ENCODE measurements around the gene P3H2. TPM values are rescaled to one million over a fixed set of nuclear protein-coding genes. Genes with fewer than 3 reads are reported as not detected.

P3H2 gene
- total and polyA plus RNA-seq, 2 donors (not counting 1 experiment from before 2014, with no cell fraction given), result not detected

DNA sequence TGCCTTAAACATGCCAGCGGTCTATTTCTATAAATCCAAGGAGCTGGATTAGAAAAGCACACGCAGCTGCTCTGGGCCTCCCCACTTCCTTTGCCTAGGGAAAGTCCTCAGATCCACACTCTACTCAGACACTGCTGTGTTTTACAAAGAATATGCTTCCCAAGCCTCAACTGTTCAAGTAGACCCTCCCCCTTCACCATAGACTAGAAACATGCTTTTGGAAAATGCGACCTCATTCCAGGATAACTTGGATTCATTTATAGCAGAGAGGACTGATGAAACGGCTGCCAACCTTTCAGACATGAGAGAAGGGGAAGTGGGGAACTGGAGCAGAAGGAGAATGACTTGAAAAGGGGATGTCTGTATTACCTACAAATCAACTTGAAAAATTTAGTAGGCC, 64.0 kb downstream of the P3H2 start:
- H3K27me3 Mint-ChIP-seq, result peaks cover 3% of the 10 kb centered on the region
- H3K9ac ChIP-seq (ENCODE audit: low read length), result no peak overlapping the region
- H3K4me1 Mint-ChIP-seq, result no peaks in the 10 kb centered on the region
- no peaks in the 10 kb centered on the region for H3K4me1 ChIP-seq (ENCODE audit: control insufficient read depth in 2 of 2, insufficient read depth in 2 of 2, low read length in 2 of 2)
- CTCF ChIA-PET, result no interaction called here
- H3K27me3 ChIP-seq (replicated peaks in 1 of 4; ENCODE audit: control extremely low read depth in 1 of 4, control insufficient read depth in 3 of 4, insufficient read depth in 4 of 4, low read length in 3 of 4), result no peaks in the 10 kb centered on the region
- H3K27ac Mint-ChIP-seq, result no peak overlapping the region
- H3K4me2 ChIP-seq (replicated peaks; ENCODE audit: low read depth, low read length, poor library complexity, severe bottlenecking), result no peak overlapping the region
- H3K79me2 ChIP-seq (ENCODE audit: control insufficient read depth, insufficient read depth, low read length), result no peaks in the 10 kb centered on the region
- intact Hi-C loops (cut with micrococcal nuclease), result no loop called here
- ATAC-seq (ENCODE audit: low read depth) (no peak), DNase-seq (no peak)
- WGBS (ENCODE audit: insufficient coverage), result 95% methylated on average over 2 of the region's 4 CpGs
- H3K4me3 ChIP-seq (ENCODE audit: control extremely low read depth in 1 of 5, extremely low read depth in 1 of 5, insufficient read depth in 1 of 5, low read depth in 2 of 5, low read length in 4 of 5), result no peak overlapping the region
- no peak overlapping the region for H2AFZ ChIP-seq (ENCODE audit: insufficient read depth, low read depth, low read length, poor library complexity, severe bottlenecking)
- H3K9me3 Mint-ChIP-seq (ENCODE audit: insufficient read depth), result no peaks in the 10 kb centered on the region
- no peak overlapping the region for H3K27ac ChIP-seq (ENCODE audit: low read length in 2 of 2)
- no peaks in the 10 kb centered on the region for H3K36me3 ChIP-seq (replicated peaks in 1 of 2; ENCODE audit: control extremely low read depth in 1 of 2, control insufficient read depth in 1 of 2, extremely low read depth in 1 of 2, insufficient read depth in 2 of 2, low read length in 1 of 2)
- H3K9me3 ChIP-seq (ENCODE audit: control extremely low read depth in 1 of 3, control insufficient read depth in 2 of 3, insufficient read depth in 1 of 3, low read length in 2 of 3), result no peaks in the 10 kb centered on the region
- TF ChIP-seq EZH2 (IDR thresholded peaks at IDR 0.05; ENCODE audit: borderline replicate concordance, insufficient read depth, low read depth, low read length, poor library complexity, severe bottlenecking), result no peak
- TF ChIP-seq, protein P1, sequence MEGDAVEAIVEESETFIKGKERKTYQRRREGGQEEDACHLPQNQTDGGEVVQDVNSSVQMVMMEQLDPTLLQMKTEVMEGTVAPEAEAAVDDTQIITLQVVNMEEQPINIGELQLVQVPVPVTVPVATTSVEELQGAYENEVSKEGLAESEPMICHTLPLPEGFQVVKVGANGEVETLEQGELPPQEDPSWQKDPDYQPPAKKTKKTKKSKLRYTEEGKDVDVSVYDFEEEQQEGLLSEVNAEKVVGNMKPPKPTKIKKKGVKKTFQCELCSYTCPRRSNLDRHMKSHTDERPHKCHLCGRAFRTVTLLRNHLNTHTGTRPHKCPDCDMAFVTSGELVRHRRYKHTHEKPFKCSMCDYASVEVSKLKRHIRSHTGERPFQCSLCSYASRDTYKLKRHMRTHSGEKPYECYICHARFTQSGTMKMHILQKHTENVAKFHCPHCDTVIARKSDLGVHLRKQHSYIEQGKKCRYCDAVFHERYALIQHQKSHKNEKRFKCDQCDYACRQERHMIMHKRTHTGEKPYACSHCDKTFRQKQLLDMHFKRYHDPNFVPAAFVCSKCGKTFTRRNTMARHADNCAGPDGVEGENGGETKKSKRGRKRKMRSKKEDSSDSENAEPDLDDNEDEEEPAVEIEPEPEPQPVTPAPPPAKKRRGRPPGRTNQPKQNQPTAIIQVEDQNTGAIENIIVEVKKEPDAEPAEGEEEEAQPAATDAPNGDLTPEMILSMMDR (IDR thresholded peaks at IDR 0.05), result no peak
- H3K4me3 Mint-ChIP-seq, result no peak overlapping the region
- POLR2A ChIA-PET, result no interaction called here
- H4K20me1 ChIP-seq (ENCODE audit: control insufficient read depth, insufficient read depth, low read length, poor library complexity, severe bottlenecking), result no peaks in the 10 kb centered on the region

GRCh38 chr3:190055773-190056172, 64.9 kb downstream of the P3H2 start:
- Histone ChIP-seq H4K20me1 (ENCODE audit: control insufficient read depth, insufficient read depth, low read length, poor library complexity, severe bottlenecking) (no peaks in the 10 kb centered on the region), H3K4me2 (replicated peaks; ENCODE audit: low read depth, low read length, poor library complexity, severe bottlenecking) (no peak overlapping the region), H3K9ac (ENCODE audit: low read length) (no peak overlapping the region), H3K79me2 (ENCODE audit: control insufficient read depth, insufficient read depth, low read length) (no peaks in the 10 kb centered on the region), H3K27me3 (replicated peaks in 1 of 4; ENCODE audit: control extremely low read depth in 1 of 4, control insufficient read depth in 3 of 4, insufficient read depth in 4 of 4, low read length in 3 of 4) (no peaks in the 10 kb centered on the region), H3K36me3 (replicated peaks in 1 of 2; ENCODE audit: control extremely low read depth in 1 of 2, control insufficient read depth in 1 of 2, extremely low read depth in 1 of 2, insufficient read depth in 2 of 2, low read length in 1 of 2) (no peaks in the 10 kb centered on the region), H3K27ac (ENCODE audit: low read length in 2 of 2) (no peak overlapping the region), H3K9me3 (ENCODE audit: control extremely low read depth in 1 of 3, control insufficient read depth in 2 of 3, insufficient read depth in 1 of 3, low read length in 2 of 3) (no peaks in the 10 kb centered on the region), H3K4me1 (ENCODE audit: control insufficient read depth in 2 of 2, insufficient read depth in 2 of 2, low read length in 2 of 2) (no peaks in the 10 kb centered on the region), H2AFZ (ENCODE audit: insufficient read depth, low read depth, low read length, poor library complexity, severe bottlenecking) (no peak overlapping the region), H3K4me3 (ENCODE audit: control extremely low read depth in 1 of 5, extremely low read depth in 1 of 5, insufficient read depth in 1 of 5, low read depth in 2 of 5, low read length in 4 of 5) (no peak overlapping the region)
- H3K27me3 Mint-ChIP-seq, result peaks cover 3% of the 10 kb centered on the region
- H3K9me3 Mint-ChIP-seq (ENCODE audit: insufficient read depth), result no peaks in the 10 kb centered on the region
- H3K4me1 Mint-ChIP-seq, result no peaks in the 10 kb centered on the region
- WGBS (ENCODE audit: insufficient coverage), result no CpG with 5 or more reads among the region's 4 CpGs
- DNase-seq (no peak), ATAC-seq (ENCODE audit: low read depth) (no peak)
- no peak overlapping the region for H3K27ac Mint-ChIP-seq
- H3K4me3 Mint-ChIP-seq, result no peak overlapping the region
- ChIA-PET CTCF (no interaction called here), POLR2A (no interaction called here)
- TF ChIP-seq EZH2 (IDR thresholded peaks at IDR 0.05; ENCODE audit: borderline replicate concordance, insufficient read depth, low read depth, low read length, poor library complexity, severe bottlenecking), result no peak
- TF ChIP-seq, protein P1 (IDR thresholded peaks at IDR 0.05), result no peak
- intact Hi-C loops (cut with micrococcal nuclease), result no loop called here

All from B cell (primary cell).